Activated CD4-positive, alpha-beta T cell treated with anti-CD3 and anti-CD28 coated beads, Interleukin-2, amount 10 ng/mL, durations not matched to agents 7 days and 5 days (primary cell): Measurements from ENCODE around the gene TSC1. TPM values are rescaled to one million over a fixed set of nuclear protein-coding genes. Genes with fewer than 3 reads are reported as not detected.
A peak's percentile ranks its signal among the peaks of the same experiment; 100 is the strongest.

Source experiments
- CTCF ChIA-PET: fragments of 350-600 bp; sonication (Branson Sonifier 250); formaldehyde crosslinking; loops from one replicate; lab custom pipeline; 2021; ENCODE audit warnings: antibody characterized with exemption; lab: Charles Lee
- POLR2A ChIA-PET: fragments of 350-600 bp; sonication (Branson Sonifier 250); formaldehyde crosslinking; loops from one replicate; lab custom pipeline; 2021; ENCODE audit warnings: antibody characterized with exemption; lab: Charles Lee
- DNase-seq: peaks from one replicate; pipeline ENCODE4 v3.0.0-alpha.2; 2020
- H3K27ac Mint-ChIP-seq: one replicate; pipeline ENCODE4 v1.8.0; 2021; ENCODE audit warnings: mild to moderate bottlenecking, moderate library complexity, mixed read lengths
- H3K27me3 Mint-ChIP-seq: one replicate; pipeline ENCODE4 v1.8.0; 2021; ENCODE audit warnings: mixed read lengths
- H3K36me3 Mint-ChIP-seq: one replicate; pipeline ENCODE4 v1.8.0; 2021; ENCODE audit warnings: low read depth, mixed read lengths
- H3K4me1 Mint-ChIP-seq: one replicate; pipeline ENCODE4 v1.8.0; 2021; ENCODE audit warnings: mixed read lengths
- H3K4me3 Mint-ChIP-seq: one replicate; pipeline ENCODE4 v1.8.0; 2021; ENCODE audit warnings: mild to moderate bottlenecking, moderate library complexity, mixed read lengths
- H3K9me3 Mint-ChIP-seq: one replicate; pipeline ENCODE4 v1.8.0; 2021; ENCODE audit warnings: mixed read lengths
- total RNA-seq, 2 experiments: library from RNA; stranded (reverse); gene quantifications; one replicate each; pipeline ENCODE4 v1.2.3, GENCODE V29; 2021

TSC1 gene
- total RNA-seq, 2 experiments from 2014 or later: 36.8 to 37.6 TPM

GRCh38 chr9:132894346-132894745, 50.1 kb downstream of the TSC1 start:
- Mint-ChIP-seq H3K36me3 (peaks cover 17% of the 10 kb centered on the region), H3K4me1 (peaks cover 9% of the 10 kb centered on the region)
- CTCF ChIA-PET: interaction anchor here (0.5 to 1.0 kb wide), 4 partner anchors 12 to 143 kb away, joined by 3 to 5 read pairs (median 3); no protein-coding TSS in a partner anchor

GRCh38 chr9:132892400-132892799, 52.0 kb downstream of the TSC1 start:
- ChIA-PET POLR2A (no interaction called here), CTCF (no interaction called here)
- H3K36me3 Mint-ChIP-seq: peaks cover 16% of the 10 kb centered on the region
- H3K4me1 Mint-ChIP-seq: peaks cover 15% of the 10 kb centered on the region
- H3K27ac Mint-ChIP-seq: no peak overlapping the region
- no peak overlapping the region for H3K4me3 Mint-ChIP-seq
- no peaks in the 10 kb centered on the region for H3K27me3 Mint-ChIP-seq
- DNase-seq: no peak
- H3K9me3 Mint-ChIP-seq: no peaks in the 10 kb centered on the region

More at GRCh38 chr9:132894346-132894745, 50.1 kb downstream of the TSC1 start:
- H3K4me3 Mint-ChIP-seq: no peak overlapping the region
- H3K9me3 Mint-ChIP-seq: no peaks in the 10 kb centered on the region
- peak overlapping the region; percentile 55 for H3K27ac Mint-ChIP-seq
- POLR2A ChIA-PET: no interaction called here
- no peak for DNase-seq
- H3K27me3 Mint-ChIP-seq: no peaks in the 10 kb centered on the region

GRCh38 chr9:132888151-132888550, 56.3 kb downstream of the TSC1 start:
- H3K27ac Mint-ChIP-seq: no peak overlapping the region
- H3K9me3 Mint-ChIP-seq: no peaks in the 10 kb centered on the region
- H3K36me3 Mint-ChIP-seq: no peaks in the 10 kb centered on the region
- no peak overlapping the region for H3K4me3 Mint-ChIP-seq
- ChIA-PET POLR2A (no interaction called here), CTCF (interaction anchor here (0.6 to 1.3 kb wide), 2 partner anchors 13 to 130 kb away, joined by 4 to 8 read pairs; no protein-coding TSS in a partner anchor)
- DNase-seq: no peak
- peaks cover 7% of the 10 kb centered on the region for H3K4me1 Mint-ChIP-seq
- no peaks in the 10 kb centered on the region for H3K27me3 Mint-ChIP-seq

GRCh38 chr9:132887181-132888120, 57.0 kb downstream of the TSC1 start:
- ChIA-PET POLR2A (no interaction called here), CTCF (interaction anchor here (1.2 to 1.8 kb wide), 2 partner anchors 15 to 39 kb away, joined by 3 to 5 read pairs; no protein-coding TSS in a partner anchor)
- Mint-ChIP-seq H3K27me3 (no peaks in the 10 kb centered on the region), H3K36me3 (no peaks in the 10 kb centered on the region), H3K4me1 (peaks cover 14% of the 10 kb centered on the region), H3K27ac (no peak overlapping the region), H3K4me3 (no peak overlapping the region), H3K9me3 (no peaks in the 10 kb centered on the region)
- DNase-seq: no peak

DNA sequence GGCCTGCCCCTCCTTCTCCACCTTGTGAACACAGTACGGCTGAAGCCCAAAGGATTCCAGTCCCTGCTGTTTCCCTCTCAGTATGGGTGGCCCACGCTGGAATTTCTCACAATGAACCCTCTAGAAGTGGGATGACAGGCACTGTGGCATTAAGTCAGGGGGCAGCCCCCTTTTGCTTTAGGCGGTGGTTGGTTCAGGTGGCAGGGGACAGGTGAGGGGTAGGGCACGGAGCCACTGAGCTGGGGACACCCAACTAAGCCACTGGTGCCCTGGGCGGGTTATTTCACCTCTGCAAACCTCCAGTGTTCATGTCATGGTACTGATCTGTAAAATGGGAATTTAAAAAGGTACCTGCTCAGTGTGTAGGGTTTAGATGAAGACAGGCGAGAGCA, 58.1 kb downstream of the TSC1 start:
- no peak overlapping the region for H3K27ac Mint-ChIP-seq
- no peaks in the 10 kb centered on the region for H3K27me3 Mint-ChIP-seq
- no peak for DNase-seq
- H3K36me3 Mint-ChIP-seq: no peaks in the 10 kb centered on the region
- POLR2A ChIA-PET: no interaction called here
- CTCF ChIA-PET: interaction anchor here (0.6 to 1.8 kb wide), 3 partner anchors 16 to 1154 kb away, joined by 3 to 5 read pairs (median 3); no protein-coding TSS in a partner anchor
- no peak overlapping the region for H3K4me3 Mint-ChIP-seq
- no peaks in the 10 kb centered on the region for H3K9me3 Mint-ChIP-seq
- peaks cover 19% of the 10 kb centered on the region for H3K4me1 Mint-ChIP-seq

- Mint-ChIP-seq H3K4me3 (no peak overlapping the region), H3K9me3 (no peaks in the 10 kb centered on the region), H3K27ac (no peak overlapping the region), H3K36me3 (no peaks in the 10 kb centered on the region), H3K4me1 (peaks cover 19% of the 10 kb centered on the region), H3K27me3 (no peaks in the 10 kb centered on the region)
- CTCF ChIA-PET: interaction anchor here (1.1 to 1.8 kb wide), 3 partner anchors 16 to 41 kb away, joined by 3 to 5 read pairs (median 4); no protein-coding TSS in a partner anchor
- no peak for DNase-seq
- POLR2A ChIA-PET: no interaction called here
Observed at GRCh38 chr9:132885720-132886333, 58.6 kb downstream of the TSC1 start.

GRCh38 chr9:132883349-132884294, 60.8 kb downstream of the TSC1 start:
- Mint-ChIP-seq H3K9me3 (no peaks in the 10 kb centered on the region), H3K27me3 (no peaks in the 10 kb centered on the region), H3K4me3 (no peak overlapping the region), H3K36me3 (no peaks in the 10 kb centered on the region), H3K4me1 (peaks cover 33% of the 10 kb centered on the region), H3K27ac (no peak overlapping the region)
- ChIA-PET CTCF (interaction anchor here (1.0 to 1.5 kb wide), 3 partner anchors 10 to 17 kb away, joined by 3 to 6 read pairs (median 3); no protein-coding TSS in a partner anchor), POLR2A (no interaction called here)
- DNase-seq: no peak

DNA sequence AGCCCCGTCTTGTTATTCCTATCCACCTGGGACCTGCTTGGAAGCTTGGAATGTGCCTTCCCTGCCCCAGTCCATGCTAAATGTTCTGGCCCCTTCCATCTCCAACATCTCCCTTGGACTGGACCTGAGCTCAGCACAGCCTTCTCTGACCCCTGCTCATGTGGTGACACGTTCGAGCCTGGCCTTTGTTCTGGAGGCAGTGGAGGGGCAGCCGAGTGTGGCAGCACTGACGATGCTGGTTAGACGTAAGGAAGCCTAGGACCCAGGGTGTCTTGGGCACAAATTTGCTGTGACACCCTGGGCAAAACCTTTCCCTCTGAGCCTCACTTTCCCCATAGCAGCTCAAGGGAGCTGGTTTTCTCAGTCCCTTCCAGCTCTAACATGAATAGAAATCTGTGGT, 61.8 kb downstream of the TSC1 start:
- peak overlapping the region; percentile 80 for H3K27ac Mint-ChIP-seq
- no peak for DNase-seq
- H3K27me3 Mint-ChIP-seq: no peaks in the 10 kb centered on the region
- H3K4me3 Mint-ChIP-seq: no peak overlapping the region
- ChIA-PET POLR2A (no interaction called here), CTCF (interaction anchor here (0.5 to 1.5 kb wide), 4 partner anchors 10 to 50 kb away, joined by 3 to 7 read pairs (median 4); no protein-coding TSS in a partner anchor)
- H3K36me3 Mint-ChIP-seq: no peaks in the 10 kb centered on the region
- no peaks in the 10 kb centered on the region for H3K9me3 Mint-ChIP-seq
- peaks cover 31% of the 10 kb centered on the region for H3K4me1 Mint-ChIP-seq

DNA sequence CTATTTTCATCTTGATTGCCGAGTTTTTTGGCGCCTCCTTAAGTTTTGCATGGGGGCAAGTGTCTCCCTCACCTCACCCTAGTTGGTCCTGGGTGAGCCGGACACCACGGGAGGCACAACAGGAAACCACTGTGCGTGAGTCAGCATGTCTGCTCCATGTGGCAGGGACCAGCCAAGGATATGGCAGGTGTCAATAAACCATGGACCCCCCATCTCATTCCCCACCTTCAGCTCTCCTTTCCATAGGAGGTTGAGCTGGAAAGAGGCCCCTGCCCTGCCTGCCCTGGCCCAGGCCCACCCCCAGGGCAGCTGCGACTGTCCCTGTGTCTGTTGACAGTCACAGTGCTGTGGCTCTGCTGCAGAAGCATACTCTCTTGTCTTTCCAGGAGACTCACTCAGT, 62.6 kb downstream of the TSC1 start:
- Mint-ChIP-seq H3K27me3 (no peaks in the 10 kb centered on the region), H3K4me1 (peaks cover 33% of the 10 kb centered on the region), H3K36me3 (no peaks in the 10 kb centered on the region), H3K9me3 (no peaks in the 10 kb centered on the region), H3K4me3 (no peak overlapping the region), H3K27ac (no peak overlapping the region)
- ChIA-PET POLR2A (no interaction called here), CTCF (interaction anchor here (0.5 to 1.5 kb wide), 3 partner anchors 9 to 50 kb away, joined by 3 to 7 read pairs (median 6); no protein-coding TSS in a partner anchor)
- DNase-seq: no peak

DNA sequence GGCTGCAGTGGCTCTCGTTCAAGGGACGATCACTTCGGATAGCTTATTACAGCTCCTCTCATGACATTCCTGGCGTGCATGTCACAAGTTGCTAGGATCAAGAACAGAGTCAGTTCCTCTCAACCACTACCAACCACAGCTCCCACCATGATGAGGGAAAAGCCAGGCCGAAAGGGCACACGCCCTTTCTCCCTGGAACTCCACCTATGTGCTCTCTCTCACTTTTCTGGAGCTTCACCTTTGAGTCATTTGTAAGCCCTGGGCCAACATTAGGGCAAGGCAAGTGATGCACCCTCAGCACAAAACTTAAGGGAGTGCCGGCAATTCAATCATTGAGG, 64.1 kb downstream of the TSC1 start:
- H3K27ac Mint-ChIP-seq: peak overlapping the region; percentile 82
- POLR2A ChIA-PET: interaction anchor here (0.6 kb wide), 1 partner anchor 29 kb away, joined by 3 read pairs; no protein-coding TSS in a partner anchor
- CTCF ChIA-PET: interaction anchor here (0.6 to 1.1 kb wide), 4 partner anchors 14 to 632 kb away, joined by 3 to 4 read pairs (median 3); no protein-coding TSS in a partner anchor
- H3K4me3 Mint-ChIP-seq: peak overlapping the region; percentile 77
- H3K4me1 Mint-ChIP-seq: peaks cover 33% of the 10 kb centered on the region
- H3K27me3 Mint-ChIP-seq: no peaks in the 10 kb centered on the region
- no peak for DNase-seq
- H3K36me3 Mint-ChIP-seq: no peaks in the 10 kb centered on the region
- H3K9me3 Mint-ChIP-seq: no peaks in the 10 kb centered on the region

- Mint-ChIP-seq H3K4me3 (peak overlapping the region; percentile 77), H3K36me3 (no peaks in the 10 kb centered on the region), H3K9me3 (no peaks in the 10 kb centered on the region), H3K27me3 (no peaks in the 10 kb centered on the region), H3K27ac (peak overlapping the region; percentile 82), H3K4me1 (peaks cover 33% of the 10 kb centered on the region)
- peak; percentile 23 for DNase-seq
- ChIA-PET POLR2A (interaction anchor here (0.6 kb wide), 1 partner anchor 29 kb away, joined by 3 read pairs; no protein-coding TSS in a partner anchor), CTCF (interaction anchor here (0.6 to 1.3 kb wide), 5 partner anchors 14 to 632 kb away, joined by 3 to 4 read pairs (median 3); no protein-coding TSS in a partner anchor)
Observed at GRCh38 chr9:132879457-132880323, 64.7 kb downstream of the TSC1 start.
